Hematopoietic multipotent progenitor cell (in vitro differentiated cells): ENCODE measurements around the gene MAST2. TPM values are rescaled to one million over a fixed set of nuclear protein-coding genes. Genes with fewer than 3 reads are reported as not detected.

ENCODE experiments used
- DNase-seq, 3 donors: peaks; one replicate each; pipeline ENCODE4 v3.0.0-alpha.2; 2011 to 2015; ENCODE audit warnings: low read depth in 2 of 3, low spot score in 2 of 3
- total RNA-seq: library from RNA; depleted of rRNA; stranded (reverse); fragments of >200 nt; gene quantifications from one replicate; pipeline ENCODE4 v1.2.3, GENCODE V29; 2012

MAST2 gene
- total RNA-seq, 1 donor = 24.0 TPM

- no peak for DNase-seq
Observed at GRCh38 chr1:46013581-46013980, 210.2 kb downstream of the MAST2 start.

GRCh38 chr1:46017876-46018503 is 214.6 kb downstream of the MAST2 start:
- DNase-seq = no peak

GRCh38 chr1:46019348-46019747 is 215.9 kb downstream of the MAST2 start:
- no peak for DNase-seq

GRCh38 chr1:46020010-46020409 is 216.6 kb downstream of the MAST2 start:
- no peak for DNase-seq

GRCh38 chr1:46021046-46021996 is 217.9 kb downstream of the MAST2 start:
- no peak for DNase-seq

- no peak for DNase-seq
Observed at GRCh38 chr1:46026531-46026930, 223.1 kb downstream of the MAST2 start.

- no peak for DNase-seq
Observed at GRCh38 chr1:46027788-46028573, 224.6 kb downstream of the MAST2 start.

GRCh38 chr1:46030074-46030870 is 226.9 kb downstream of the MAST2 start:
- no peak for DNase-seq

- no peak for DNase-seq
Observed at GRCh38 chr1:46030876-46031660, 227.7 kb downstream of the MAST2 start.

- no peak for DNase-seq
Observed at GRCh38 chr1:46034601-46035516, 231.4 kb downstream of the MAST2 start.

- peak; percentile 72 to 89 (median 76) for DNase-seq
Observed at GRCh38 chr1:46036894-46037839, 233.8 kb downstream of the MAST2 start.

- DNase-seq = no peak
Observed at GRCh38 chr1:46039571-46040052, 236.2 kb downstream of the MAST2 start.

GRCh38 chr1:46041551-46041950 is 238.1 kb downstream of the MAST2 start:
- DNase-seq = no peak

GRCh38 chr1:46041974-46042373 is 238.6 kb downstream of the MAST2 start:
- DNase-seq = no peak

- peak in 2 of 3 donors; percentile 22 to 68 for DNase-seq
Observed at GRCh38 chr1:46043458-46044017, 240.1 kb downstream of the MAST2 start.

GRCh38 chr1:46044116-46044515 is 240.7 kb downstream of the MAST2 start:
- DNase-seq = no peak

- no peak for DNase-seq
Observed at GRCh38 chr1:46053734-46054133, 250.3 kb downstream of the MAST2 start.
